ENCODE data around the gene PCK1.

DNA sequence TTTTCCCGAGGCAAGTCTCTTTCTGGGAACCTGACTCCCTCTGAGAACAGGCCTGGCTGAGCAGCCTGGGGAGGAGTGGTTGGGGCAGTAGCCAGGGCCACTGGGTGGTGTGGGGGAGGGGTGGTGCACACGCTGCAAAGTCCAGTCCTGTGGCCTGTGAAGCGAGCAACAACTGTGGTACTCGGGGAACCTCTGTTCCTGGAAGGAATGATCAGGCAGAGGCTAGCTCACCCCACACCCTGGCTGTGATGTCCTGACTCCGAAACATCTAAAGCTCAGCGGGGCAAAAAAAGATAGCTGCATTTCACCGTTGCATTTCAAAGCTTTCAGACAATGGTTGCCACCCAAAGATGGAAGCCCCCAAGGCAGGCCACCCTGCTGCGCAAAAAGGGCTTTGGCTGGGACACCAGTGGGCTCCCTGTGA is 25.5 kb downstream of the PCK1 start:
- TF ChIP-seq EP300 (IDR thresholded peaks at IDR 0.05) (no peak), POLR2A (IDR thresholded peaks at IDR 0.05) (no peak)

Data from tibial nerve (tissue), 3 donors.